Activated CD4-positive, CD25-positive, alpha-beta regulatory T cell (primary cell): ENCODE results near the gene CCDC171.
"Not testable (repeated sequence)": the region's sequence is repeated elsewhere in the genome, so short reads cannot be mapped to it uniquely, and the experiment has no call there.

Experiments
- DNase-seq, 4 experiments: peaks; one replicate each; lab custom pipeline; 2025; lab: John Stamatoyannopoulos, UW

CCDC171 gene

DNA sequence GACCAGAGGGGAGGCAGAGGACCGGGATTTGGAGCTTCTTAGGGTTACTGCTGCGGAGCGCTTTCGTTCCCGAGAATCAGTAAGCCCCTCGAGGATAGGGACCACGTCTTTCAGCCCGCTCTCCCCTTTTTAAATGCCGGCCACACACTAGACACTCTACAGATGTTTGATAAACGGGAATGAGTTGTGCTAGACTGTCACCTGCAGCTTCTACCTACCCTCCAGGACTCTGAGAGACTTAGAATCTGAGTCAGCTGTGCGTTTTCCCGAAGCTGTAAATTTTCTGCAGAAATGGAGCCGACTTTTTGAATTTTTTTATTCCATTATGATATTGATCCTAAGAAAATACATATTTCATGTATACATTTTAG is 670 bp downstream of the CCDC171 start:
- no peak for DNase-seq

DNA sequence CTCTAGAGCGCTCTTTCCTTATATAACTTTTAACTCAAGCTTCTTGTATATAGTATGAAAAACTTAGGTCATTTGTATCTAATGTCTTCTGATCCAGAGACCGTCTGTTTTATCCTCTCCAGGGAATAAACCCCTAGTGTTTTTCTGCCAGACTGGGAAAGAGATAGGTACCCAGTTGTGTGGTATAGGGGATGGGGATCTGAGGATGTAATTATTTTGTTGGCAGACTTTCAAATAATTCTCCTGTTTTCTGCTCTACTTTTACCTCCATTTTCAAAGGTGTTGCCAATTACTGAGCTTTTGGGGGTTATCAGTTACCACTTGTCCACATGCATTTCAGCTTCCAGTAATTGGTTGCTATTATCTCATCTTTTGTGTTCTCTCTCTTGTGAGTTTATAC is 17.9 kb downstream of the CCDC171 start:
- no peak for DNase-seq

DNA sequence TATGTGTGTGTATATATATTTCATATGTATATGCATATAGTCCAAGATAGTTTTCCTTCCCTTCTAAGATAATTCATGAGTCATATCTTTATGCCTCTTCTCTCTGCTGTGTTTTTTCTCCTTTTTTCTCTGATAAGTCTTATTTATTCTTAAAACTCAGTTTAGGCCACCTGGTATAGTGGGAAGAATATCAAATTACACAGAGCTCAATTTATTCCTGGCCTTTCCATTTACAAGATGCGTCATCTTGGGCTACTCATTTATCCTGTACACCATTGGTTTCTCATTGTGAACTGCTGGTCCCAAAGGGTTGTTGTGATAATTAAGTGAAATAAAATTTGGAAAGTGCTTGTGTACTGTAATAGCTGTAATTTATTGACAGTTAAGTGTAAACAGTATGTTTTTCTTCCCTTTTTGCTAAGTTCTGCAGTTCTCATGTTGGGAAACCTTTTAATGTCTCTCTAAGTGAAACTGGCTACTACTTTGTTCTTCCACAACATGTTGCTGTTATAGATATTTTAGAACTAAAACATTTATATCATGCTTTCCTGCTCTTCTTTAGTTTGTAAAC is 19.4 kb downstream of the CCDC171 start:
- DNase-seq = no peak

DNA sequence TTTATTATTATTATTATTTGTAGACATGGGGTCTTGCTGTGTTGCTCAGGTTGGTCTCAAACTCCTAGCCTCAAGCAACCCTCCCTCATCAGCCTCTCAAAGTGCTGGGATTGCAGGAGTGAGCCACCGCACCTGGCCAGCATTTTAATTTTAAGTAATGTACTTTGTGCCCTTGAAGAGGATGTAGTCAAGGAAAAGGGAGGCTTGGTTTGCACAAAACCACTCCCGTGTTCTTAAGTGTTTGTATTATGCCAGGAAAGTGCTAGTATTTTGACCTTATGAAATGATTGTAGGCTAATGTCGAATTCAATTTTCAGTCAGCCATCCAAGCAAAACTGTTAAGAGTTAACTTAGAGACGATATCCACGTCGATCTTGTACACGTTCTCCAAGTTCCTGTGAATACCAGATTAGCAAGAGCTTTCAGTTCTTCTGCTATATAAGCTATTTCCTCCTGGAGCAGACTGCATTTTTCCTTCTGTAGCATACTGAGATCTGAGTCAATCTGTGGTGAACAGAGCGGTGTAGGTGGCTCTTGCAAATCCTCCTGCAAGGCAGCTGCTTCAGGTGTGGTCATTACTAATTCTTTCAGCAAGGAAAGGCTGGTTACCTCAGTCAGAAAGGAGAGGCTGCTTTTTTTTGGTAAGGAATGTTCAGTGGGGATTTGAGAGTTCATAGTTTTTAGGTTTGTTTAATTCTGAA is 23.7 kb downstream of the CCDC171 start:
- no peak for DNase-seq

DNA sequence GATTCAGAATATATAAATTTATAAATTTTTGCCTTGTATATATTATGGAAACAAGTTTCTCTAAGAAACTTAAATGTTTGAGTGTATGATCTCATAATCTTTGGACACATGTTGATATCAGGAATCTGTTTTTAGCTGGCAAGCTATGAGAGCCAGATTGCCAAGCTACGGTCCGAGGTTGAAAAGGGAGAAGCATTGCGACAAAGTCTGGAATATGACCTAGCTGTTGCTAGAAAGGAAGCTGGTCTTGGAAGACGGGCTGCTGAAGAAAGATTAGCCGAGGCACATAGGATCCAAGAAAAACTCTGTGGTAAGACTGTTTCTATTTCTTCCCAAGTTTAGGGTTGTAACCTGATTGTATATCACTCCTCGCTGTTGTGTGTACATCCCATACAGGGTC is 25.9 kb downstream of the CCDC171 start:
- DNase-seq = no peak

DNA sequence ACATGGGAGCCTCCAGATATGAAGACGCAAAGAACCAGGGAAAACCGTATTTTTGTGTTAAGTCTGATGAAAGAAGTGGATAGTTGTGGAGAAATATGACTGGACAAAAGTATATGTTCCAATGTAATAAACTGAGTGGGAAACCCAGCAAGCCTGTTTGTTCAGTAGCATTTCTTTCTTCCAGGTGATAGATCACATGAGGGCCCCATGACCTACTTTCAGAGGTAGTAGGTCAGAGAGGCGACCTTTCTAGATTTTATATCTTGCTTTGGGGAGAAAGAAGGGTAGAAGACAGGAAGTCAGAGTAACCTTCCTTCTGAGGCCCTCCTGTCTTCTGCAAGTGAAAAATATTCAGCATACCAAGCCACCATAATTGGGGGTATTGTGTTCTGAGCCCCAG is 31.5 kb downstream of the CCDC171 start:
- DNase-seq = no peak

DNA sequence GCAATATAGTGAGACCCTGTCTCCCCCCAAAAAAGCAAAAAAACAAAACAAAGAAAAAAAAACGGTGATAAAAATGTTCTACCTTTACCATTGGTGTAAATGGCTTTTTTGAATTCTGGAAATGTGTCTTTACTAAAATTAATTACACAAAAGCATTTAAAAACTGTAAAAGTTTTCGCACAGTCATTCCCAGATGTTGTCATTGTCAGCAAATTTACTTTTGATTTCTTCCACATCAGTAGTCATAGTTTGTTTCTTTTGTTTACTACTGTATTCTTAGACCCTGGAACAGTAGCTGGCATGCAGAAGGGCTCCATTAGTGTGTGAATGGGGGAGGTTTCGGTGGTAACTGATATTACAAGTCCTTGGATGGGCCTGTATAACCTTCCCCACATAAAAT is 39.5 kb downstream of the CCDC171 start:
- no peak for DNase-seq

DNA sequence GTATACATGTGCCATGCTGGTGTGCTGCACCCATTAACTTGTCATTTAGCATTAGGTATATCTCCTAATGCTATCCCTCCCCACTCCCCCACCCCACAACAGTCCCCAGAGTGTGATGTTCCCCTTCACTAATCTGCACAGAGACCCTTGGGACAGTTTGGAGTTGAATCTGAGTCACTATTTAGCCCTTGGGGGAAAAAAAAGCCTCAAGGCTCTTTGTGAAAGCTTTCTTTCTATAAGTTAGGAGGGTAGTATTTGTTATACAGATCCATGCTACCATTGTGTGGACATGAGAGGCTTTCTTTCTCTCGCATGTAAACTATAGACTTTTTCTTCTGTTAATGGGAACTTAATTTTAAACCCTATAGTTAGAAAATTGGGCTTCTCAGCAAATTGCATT is 40.1 kb downstream of the CCDC171 start:
- not testable (repeated sequence) for DNase-seq

DNA sequence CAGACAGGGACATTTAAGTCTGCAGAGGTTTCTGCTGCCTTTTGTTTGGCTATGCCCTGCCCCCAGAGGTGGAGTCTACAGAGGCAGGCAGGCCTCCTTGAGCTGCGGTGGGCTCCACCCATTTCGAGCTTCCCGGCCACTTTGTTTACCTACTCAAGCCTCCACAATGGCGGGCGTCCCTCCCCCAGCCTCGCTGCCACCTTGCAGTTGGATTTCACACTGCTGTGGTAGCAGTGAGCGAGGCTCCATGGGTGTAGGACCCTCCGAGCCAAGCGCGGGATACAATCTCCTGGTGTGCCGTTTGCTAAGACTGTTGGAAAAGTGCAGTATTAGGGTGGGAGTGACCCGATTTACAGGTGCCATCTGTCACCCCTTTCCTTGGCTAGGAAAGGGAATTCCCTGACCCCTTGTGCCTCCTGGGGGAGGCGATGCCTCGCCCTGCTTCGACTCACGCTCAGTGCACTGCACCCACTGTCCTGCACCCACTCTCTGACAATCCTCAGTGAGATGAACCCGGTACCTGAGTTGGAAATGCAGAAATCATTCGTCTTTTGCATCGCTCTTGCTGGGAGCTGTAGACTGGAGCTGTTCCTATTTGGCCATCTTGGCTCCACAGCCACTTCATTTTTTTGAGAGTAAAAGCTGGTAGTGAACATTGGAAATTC is 48.0 kb downstream of the CCDC171 start:
- DNase-seq = not testable (repeated sequence)

DNA sequence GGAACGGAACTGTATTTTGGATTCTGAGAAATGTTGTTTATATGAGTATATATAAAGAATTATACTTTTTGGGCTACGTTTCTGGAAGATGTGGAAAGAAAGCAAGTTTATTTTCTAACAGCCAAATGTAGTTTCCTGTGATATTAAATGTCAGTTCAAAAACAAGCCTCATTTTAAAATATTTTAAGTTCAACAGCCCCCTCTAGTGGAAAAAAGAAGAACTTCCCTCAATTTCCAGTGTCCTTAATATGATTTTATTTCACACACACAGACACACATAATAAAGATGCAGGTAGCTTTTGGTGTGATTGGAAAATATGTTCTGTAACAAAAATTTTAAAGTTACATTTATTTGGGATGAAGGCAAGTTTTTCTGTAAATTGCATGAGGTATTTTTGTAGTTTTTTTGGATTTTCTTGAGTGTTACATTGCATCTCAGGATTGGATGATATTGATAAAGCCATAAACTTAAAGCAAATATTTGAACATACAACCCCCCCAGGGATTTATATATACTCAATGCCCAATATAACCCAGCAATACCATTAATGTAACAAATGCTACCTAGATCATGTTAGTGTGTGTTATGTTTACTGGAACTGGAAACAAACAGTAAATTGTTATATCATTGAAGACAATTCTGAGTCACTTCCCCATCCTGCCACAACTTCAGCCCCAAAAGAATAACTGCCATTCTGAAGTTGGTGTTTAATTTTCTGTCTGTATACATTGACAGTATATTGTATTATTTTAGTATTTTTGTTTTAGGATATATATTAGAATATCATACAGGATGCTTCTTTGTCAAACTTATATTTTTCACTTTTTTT is 54.0 kb downstream of the CCDC171 start:
- no peak for DNase-seq

DNA sequence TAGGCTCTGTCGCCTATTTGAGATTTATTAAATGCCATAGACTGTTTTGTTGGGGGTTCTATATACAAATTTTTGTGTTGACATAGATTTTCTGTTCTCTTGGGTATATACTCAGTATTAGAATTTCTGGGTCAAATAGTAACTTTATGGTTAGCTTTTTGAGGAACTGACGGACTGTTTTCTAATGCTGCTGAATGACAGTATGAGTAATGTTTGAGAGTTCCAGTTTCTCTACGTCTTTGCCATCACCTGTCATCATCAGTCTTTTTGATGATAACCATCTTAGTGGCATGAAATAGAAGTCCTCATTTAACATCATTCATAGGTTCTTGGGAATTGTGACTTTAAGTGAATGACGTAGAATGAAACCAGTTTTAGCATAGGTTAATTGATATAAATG is 60.1 kb downstream of the CCDC171 start:
- DNase-seq = no peak

DNA sequence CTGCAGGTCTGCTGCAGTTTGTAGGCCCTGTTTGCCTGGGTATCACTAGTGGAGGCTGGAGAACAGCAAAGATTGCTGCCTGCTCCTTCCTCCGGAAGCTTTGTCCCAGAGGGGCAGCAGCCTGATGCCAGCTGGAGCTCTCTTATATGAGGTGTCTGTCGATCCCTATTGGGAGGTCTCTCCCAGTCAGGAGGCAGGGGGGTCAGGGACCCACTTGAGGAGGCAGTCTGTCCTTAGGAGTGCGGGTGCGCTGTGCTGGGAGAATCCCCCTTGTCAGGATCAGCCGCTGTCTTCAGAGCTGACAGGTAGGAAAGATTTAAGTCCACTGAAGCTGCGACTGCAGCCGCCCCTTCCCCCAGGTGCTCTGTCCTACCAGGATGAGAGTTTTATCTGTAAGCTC is 64.9 kb downstream of the CCDC171 start:
- no peak for DNase-seq

DNA sequence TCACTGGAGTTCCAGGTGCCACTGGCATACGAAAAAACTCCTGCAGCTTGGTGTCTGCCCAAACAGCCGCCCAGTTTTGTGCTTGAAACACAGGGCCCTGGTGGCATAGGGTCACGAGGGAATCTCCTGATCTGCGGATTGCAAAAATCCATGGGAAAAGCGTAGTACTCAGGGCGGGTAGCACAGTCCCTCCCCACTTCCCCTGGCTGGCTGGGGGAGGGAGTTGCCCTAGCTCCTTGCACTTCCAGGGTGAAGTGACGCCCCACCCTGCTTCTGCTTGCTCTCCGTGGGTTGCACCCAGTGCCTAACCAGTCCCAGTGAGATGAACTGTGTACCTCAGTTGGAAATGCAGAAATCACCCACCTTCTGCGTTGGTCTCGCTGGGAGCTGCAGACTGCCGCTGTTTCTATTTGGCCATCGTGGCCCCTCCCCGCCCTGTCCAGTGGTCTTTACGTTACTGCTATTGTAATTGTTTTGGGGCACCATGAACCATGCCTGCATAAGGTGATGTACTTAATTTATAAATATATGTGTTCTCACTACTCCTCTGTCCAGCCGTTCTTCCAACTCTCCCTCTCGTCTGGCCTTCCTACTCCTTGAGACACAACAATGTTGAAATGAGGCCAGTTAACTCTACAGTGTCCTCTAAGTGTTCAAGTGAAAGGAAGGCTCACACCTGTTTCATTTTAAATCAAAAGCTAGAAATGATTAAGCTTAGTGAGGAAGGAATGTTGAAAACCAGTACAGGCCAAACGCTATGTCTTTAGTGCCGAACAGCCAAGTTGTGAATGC is 65.9 kb downstream of the CCDC171 start:
- no peak for DNase-seq

DNA sequence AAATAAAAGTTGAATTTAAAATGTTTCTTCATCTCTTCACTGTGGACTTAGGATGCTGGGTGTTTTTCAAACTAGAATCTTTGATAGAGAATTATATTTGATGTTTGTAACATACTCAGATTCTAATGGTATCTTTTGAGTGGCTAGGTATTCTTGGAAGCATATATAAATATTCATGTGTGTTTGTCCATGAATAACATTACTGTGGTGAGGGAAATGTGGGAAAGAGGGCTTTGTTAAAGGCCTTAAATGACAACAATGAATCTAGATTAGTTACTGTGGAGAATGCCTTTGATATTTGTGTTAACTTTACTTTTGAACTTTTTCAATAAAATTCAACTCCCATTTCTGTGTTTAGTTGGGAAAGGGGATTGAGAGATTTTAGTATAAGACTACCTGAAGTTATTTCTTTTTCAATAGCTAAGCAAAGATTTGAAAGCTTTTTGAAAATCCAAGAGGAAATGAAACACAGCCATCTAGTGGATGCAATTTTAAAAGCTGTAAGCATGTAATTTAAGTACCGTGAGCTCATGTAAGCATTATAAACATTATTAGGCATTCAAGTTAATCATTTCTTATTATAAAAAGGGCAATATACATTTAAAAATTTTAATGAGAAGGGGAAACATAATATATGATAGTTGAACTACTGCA is 69.6 kb downstream of the CCDC171 start:
- DNase-seq = no peak

DNA sequence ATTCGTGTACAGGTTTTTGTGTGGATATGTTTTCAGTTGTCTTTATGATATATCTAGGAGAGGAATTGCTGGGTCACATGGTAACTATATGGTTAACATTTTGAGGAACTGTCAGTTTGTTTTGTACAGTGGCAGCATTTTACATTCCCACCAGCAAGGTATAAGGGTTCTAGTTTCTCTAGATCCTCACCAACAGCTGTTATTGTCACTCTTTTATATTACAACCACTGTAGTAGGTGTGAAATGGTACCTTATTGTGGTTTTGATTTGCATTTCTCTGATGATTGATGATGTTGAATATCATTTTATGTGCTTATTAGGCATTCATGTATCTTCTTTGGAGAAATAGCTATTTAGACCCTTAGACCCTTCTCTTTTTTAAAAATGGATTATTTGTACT is 82.9 kb downstream of the CCDC171 start:
- DNase-seq = no peak

DNA sequence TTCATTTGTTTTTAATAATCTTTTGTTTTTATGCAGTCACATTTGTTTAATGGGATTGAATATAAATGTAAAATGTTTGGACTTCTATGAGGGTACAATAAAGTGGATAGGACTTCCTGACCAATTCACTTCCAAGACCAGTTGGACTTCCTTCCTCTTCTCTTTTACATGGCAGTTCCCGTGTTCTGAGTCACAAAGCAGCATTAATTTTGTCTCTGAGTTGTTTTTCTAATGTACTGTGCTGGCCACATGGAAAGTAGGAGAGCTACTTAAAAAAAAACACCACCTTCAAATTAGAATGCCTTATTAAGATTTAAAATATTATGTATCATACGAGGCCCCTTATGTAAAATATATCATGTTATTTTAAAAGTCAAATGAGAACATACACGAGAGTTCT is 87.3 kb downstream of the CCDC171 start:
- no peak for DNase-seq

DNA sequence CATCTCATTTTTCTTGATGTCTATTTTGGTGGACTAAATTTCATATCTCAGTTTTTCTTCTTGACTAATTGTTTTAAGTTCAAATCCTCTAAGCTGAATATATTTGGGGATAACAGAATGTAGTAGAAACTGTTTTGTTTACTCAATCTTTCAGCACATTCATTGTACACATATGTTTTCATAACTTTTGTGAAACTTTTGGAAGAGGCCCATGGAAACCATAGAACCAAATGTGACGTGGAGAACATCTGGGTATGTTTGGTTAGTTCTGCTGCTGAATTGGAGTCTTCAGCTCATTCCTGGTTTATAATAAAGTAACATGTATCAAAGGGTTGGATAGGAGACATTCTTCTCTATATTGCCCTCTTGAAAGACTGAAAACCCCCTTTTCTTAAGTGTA is 88.4 kb downstream of the CCDC171 start:
- no peak for DNase-seq

DNA sequence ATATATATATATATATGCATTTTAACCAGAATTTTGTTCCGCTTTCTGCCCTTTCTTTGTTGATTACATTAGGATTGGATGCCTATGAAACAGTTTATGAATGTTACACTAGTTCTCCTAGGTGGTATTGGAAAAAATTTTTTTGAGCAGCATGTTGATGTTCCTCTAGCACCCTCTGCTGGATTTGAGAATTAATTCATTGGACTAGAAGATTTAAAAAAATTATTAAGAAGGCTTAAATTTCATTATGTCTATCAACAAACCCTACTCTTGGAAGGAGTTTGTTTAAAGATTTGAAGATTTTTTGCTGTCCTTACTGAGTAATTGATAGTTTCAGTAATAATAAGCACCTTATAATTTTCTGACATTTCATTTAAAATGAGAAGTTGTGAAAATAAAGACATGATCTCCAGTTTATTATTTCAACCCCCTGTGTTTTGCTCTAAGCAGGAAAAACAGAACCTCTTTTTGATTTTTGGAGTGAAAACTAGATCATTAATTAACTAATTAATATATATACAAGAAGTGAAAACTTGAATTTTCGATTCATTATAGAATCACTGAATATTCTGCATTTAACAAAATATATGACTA is 89.6 kb downstream of the CCDC171 start:
- no peak for DNase-seq

DNA sequence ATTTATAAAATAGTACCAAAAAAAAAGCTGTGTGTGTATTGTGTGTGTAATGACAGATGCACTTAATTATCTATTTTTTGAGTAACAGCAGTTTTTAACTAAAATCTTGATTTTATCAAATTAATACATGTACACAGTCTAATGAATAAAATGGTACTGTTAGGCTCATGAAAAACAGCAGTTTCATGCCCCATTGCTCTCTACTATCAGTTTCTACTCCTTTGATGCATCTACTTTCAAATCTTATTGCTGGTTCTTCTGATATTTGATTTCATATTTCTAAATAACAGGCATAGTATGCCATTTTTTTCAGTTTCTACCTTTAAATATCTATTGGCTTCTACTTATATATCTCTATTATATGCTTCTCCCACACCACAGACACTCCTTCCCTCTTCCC is 117.4 kb downstream of the CCDC171 start:
- DNase-seq = no peak

DNA sequence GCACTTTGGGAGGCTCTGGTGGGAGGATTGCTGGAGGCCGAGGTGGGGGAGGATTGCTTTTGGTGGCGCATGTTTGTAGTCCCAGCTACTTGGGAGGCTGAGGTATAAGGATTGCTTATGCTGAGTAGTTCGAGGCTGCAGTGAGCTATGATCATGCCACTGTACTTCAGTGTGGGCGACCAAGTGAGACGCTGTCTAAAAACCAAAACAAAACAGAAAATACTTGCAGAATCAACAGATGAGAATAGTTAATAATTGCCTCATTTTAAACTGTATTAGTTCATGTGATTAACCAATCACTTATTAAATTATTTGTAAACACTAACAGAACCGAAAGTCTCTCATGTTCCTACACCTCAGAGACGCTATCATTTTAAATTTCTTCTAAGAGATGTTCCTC is 118.1 kb downstream of the CCDC171 start:
- DNase-seq = no peak

DNA sequence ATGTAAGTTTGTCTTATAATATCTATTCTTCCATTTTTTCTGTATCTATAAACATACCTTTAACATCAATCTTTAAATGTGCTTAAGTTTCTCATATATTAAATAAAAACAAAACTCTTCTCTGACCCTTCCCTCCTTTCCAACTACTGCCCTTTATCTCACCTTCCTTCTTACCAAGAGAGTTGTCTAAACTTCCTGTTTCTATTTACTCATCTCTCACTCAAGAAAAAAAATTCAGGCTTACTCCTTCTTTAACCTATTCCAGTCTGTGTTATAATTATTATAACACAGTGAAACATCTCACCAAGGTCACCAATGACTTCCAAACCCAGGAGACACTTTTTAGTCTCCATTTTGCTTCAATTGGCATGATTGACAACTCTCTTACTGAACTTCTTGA is 140.9 kb downstream of the CCDC171 start:
- DNase-seq = no peak
